HEK293T (cell line): ENCODE results near the gene TULP3.

ENCODE experiments used
- BHLHE40 ChIP-seq: fragments of 450-650 bp; IDR thresholded peaks from 2 replicates; pipeline ENCODE4 v1.6.1; 2016; ENCODE audit warnings: mild to moderate bottlenecking, moderate library complexity, borderline replicate concordance
- SP1 ChIP-seq: fragments of 450-650 bp; IDR thresholded peaks from 2 replicates; pipeline ENCODE4 v1.6.1; 2017
- TF ChIP-seq, protein P1 (sequence below): fragments of 450-650 bp; IDR thresholded peaks from 2 replicates; pipeline ENCODE4 v1.6.1; 2016

- TF ChIP-seq, protein P1, sequence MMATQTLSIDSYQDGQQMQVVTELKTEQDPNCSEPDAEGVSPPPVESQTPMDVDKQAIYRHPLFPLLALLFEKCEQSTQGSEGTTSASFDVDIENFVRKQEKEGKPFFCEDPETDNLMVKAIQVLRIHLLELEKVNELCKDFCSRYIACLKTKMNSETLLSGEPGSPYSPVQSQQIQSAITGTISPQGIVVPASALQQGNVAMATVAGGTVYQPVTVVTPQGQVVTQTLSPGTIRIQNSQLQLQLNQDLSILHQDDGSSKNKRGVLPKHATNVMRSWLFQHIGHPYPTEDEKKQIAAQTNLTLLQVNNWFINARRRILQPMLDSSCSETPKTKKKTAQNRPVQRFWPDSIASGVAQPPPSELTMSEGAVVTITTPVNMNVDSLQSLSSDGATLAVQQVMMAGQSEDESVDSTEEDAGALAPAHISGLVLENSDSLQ, result no peak
- TF ChIP-seq SP1 (no peak), BHLHE40 (no peak)
Measured at GRCh38 chr12:2944401-2945047, 53.8 kb downstream of the TULP3 start.
